SK-N-SH treated with all-trans-retinoic acid at 6 μM for 48 hours (cell line): Measurements from ENCODE around the gene TTC34.

Source experiments
- ARNTL ChIP-seq: fragments of 450-650 bp; formaldehyde crosslinking; IDR thresholded peaks from 2 replicates; pipeline ENCODE4 v1.5.0; 2020; ENCODE audit warnings: low read depth, mild to moderate bottlenecking, moderate library complexity, borderline replicate concordance
- BACH2 ChIP-seq: fragments of 250-450 bp; sonication (Bioruptor Pico); IDR thresholded peaks from 2 replicates; pipeline ENCODE4 v1.9.0; 2021; ENCODE audit warnings: mild to moderate bottlenecking, borderline replicate concordance
- ESRRG ChIP-seq: fragments of 250-450 bp; sonication (Bioruptor Pico); IDR thresholded peaks from 2 replicates; pipeline ENCODE4 v1.6.1; 2021; ENCODE audit warnings: mild to moderate bottlenecking
- OSR1 ChIP-seq: fragments of 250-450 bp; sonication (Bioruptor Pico); IDR thresholded peaks from 2 replicates; pipeline ENCODE4 v1.8.0; 2022; ENCODE audit warnings: moderate library complexity, mild to moderate bottlenecking, inconsistent platforms
- PATZ1 ChIP-seq: fragments of 250-450 bp; sonication (Bioruptor Pico); IDR thresholded peaks from 2 replicates; pipeline ENCODE4 v1.8.0; 2020; ENCODE audit warnings: mild to moderate bottlenecking, moderate library complexity, borderline replicate concordance
- RARB ChIP-seq: fragments of 250-450 bp; sonication (Bioruptor Pico); IDR thresholded peaks from 2 replicates; pipeline ENCODE4 v1.8.0; 2021; ENCODE audit warnings: mild to moderate bottlenecking, moderate library complexity
- SNAI2 ChIP-seq: fragments of 250-450 bp; sonication (Bioruptor Pico); IDR thresholded peaks from 2 replicates; pipeline ENCODE4 v1.5.0; 2020; ENCODE audit warnings: mild to moderate bottlenecking, moderate library complexity
- TCF4 ChIP-seq: fragments of 250-450 bp; sonication (Bioruptor Pico); IDR thresholded peaks from 2 replicates; pipeline ENCODE4 v1.8.0; 2021; ENCODE audit warnings: mild to moderate bottlenecking, moderate library complexity, borderline replicate concordance
- ZC3H10 ChIP-seq: fragments of 250-450 bp; sonication (Bioruptor Pico); IDR thresholded peaks from 2 replicates; pipeline ENCODE4 v1.5.1; 2021; ENCODE audit warnings: mild to moderate bottlenecking, moderate library complexity
- ZFP30 ChIP-seq: fragments of 450-650 bp; formaldehyde crosslinking; IDR thresholded peaks from 2 replicates; pipeline ENCODE4 v1.5.0; 2022; ENCODE audit warnings: mild to moderate bottlenecking, moderate library complexity
- ZNF565 ChIP-seq: fragments of 450-650 bp; formaldehyde crosslinking; conservative IDR thresholded peaks from 2 replicates; pipeline ENCODE4 v1.5.0; 2020; ENCODE audit warnings: low read depth, mild to moderate bottlenecking, moderate library complexity

DNA sequence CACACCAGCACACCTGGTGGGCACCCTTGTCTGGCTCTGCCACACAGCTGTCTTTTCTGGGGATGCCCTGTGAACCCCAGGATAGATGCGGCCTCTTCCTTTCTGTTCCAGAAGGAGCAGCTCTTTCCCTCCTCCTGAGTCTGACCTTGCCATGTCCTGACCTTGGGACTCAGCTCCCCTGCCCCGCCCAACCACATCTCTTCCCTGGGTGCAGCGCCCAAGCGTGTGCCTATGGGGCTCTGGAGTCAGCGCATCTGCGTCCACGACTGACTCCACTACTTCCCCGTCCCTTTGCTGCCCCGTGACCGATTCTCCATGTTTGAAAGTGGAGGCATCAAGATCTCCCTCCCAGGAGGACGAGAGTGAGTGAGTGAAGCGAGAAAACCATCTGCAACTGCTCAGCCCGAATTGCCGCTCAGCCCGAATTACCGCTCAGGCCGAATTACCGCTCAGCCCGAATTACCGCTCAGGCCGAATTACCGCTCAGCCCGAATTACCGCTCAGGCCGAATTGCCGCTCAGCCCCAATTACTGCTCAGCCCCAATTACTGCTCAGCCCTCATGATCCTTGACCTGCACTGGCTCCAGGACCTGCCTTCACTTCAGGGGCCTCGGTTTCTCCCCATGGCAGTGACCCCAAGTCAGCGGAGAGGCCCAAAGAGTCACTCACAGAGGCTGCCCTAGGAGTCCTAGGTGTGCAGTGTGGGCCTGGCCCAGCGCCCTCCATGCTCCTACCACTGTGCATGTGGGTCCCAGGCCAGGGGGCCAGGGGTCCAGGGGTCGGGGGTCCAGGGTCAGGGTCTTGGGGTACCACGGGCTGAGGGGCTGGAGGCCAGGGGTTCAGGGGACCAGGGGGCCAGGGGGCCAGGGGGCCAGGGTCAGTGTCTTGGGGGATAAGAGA, 18.6 kb upstream of the TTC34 start:
- TF ChIP-seq ARNTL, result no peak
- no peak for TF ChIP-seq ZFP30 (CRISPR knock-in tag)
- TF ChIP-seq RARB (CRISPR knock-in tag), result no peak
- no peak for TF ChIP-seq ESRRG (CRISPR knock-in tag)
- TF ChIP-seq ZC3H10 (CRISPR knock-in tag), result no peak
- TF ChIP-seq BACH2, result no peak
- no peak for TF ChIP-seq ZNF565 (CRISPR knock-in tag)
- no peak for TF ChIP-seq PATZ1
- TF ChIP-seq OSR1 (CRISPR knock-in tag), result no peak
- TF ChIP-seq SNAI2 (CRISPR knock-in tag), result no peak
- no peak for TF ChIP-seq TCF4 (CRISPR knock-in tag)
